Measurements from ENCODE around the gene GATA2.
A peak's percentile ranks its signal among the peaks of the same experiment; 100 is the strongest.

Gene GATA2

GRCh38 chr3:128487813-128488635, 5.0 kb downstream of the GATA2 start:
- DNase-seq (ENCODE audit: low read depth): peak; percentile 79

GRCh38 chr3:128487538-128487812, 5.5 kb downstream of the GATA2 start:
- DNase-seq (ENCODE audit: low read depth): no peak

- peak; percentile 26 for DNase-seq (ENCODE audit: low read depth)
These were observed 6.1 kb downstream of the GATA2 start for GRCh38 chr3:128486681-128487537.

- no peak for DNase-seq (ENCODE audit: low read depth)
These were observed 6.8 kb downstream of the GATA2 start for GRCh38 chr3:128486205-128486628.

GRCh38 chr3:128485282-128486204, 7.5 kb downstream of the GATA2 start:
- no peak for DNase-seq (ENCODE audit: low read depth)

- DNase-seq (ENCODE audit: low read depth): no peak
These were observed 8.4 kb downstream of the GATA2 start for GRCh38 chr3:128484404-128485281.

GRCh38 chr3:128483657-128484403, 9.2 kb downstream of the GATA2 start:
- no peak for DNase-seq (ENCODE audit: low read depth)

- DNase-seq (ENCODE audit: low read depth): peak; percentile 21
These were observed 10.0 kb downstream of the GATA2 start for GRCh38 chr3:128482666-128483656.

- no peak for DNase-seq (ENCODE audit: low read depth)
These were observed 10.8 kb downstream of the GATA2 start for GRCh38 chr3:128482175-128482574.

GRCh38 chr3:128481438-128481942, 11.5 kb downstream of the GATA2 start:
- DNase-seq (ENCODE audit: low read depth): no peak

- DNase-seq (ENCODE audit: low read depth): no peak
These were observed 12.1 kb downstream of the GATA2 start for GRCh38 chr3:128480717-128481437.

- no peak for DNase-seq (ENCODE audit: low read depth)
These were observed 12.7 kb downstream of the GATA2 start for GRCh38 chr3:128480278-128480677.

- DNase-seq (ENCODE audit: low read depth): no peak
These were observed 13.4 kb downstream of the GATA2 start for GRCh38 chr3:128479558-128480086.

GRCh38 chr3:128478576-128479506, 14.2 kb downstream of the GATA2 start:
- DNase-seq (ENCODE audit: low read depth): no peak

- no peak for DNase-seq (ENCODE audit: low read depth)
These were observed 16.3 kb downstream of the GATA2 start for GRCh38 chr3:128476659-128477058.

GRCh38 chr3:128475355-128475754, 17.6 kb downstream of the GATA2 start:
- no peak for DNase-seq (ENCODE audit: low read depth)

GRCh38 chr3:128473737-128474136, 19.3 kb downstream of the GATA2 start:
- DNase-seq (ENCODE audit: low read depth): no peak
